HEK293 (cell line): ENCODE data around the gene MS4A15.

ENCODE experiments used
- CTCF ChIA-PET: fragments of 350-600 bp; formaldehyde crosslinking; extraction: SDS; loops from one replicate; lab custom pipeline; 2021; ENCODE audit warnings: antibody characterized with exemption; lab: Yijun Ruan, JAX
- POLR2A ChIA-PET: fragments of 300-600 bp; formaldehyde crosslinking; extraction: SDS; loops from one replicate; lab custom pipeline; 2020; ENCODE audit warnings: antibody characterized with exemption, inconsistent platforms; lab: Yijun Ruan, JAX
- H3K27ac ChIP-seq: fragments of 200-500 bp; sonication (Bioruptor generic); 2 replicates; pipeline ENCODE4 v1.5.1; 2014; ENCODE audit warnings: low read depth, low read length, control low read depth, inconsistent platforms; ENCODE audit errors: extremely low read depth
- H3K36me3 ChIP-seq, 2 experiments: fragments of 200-500 bp in 1 of 2; sonication (Bioruptor generic) in 1 of 2; 1 replicate in 1 of 2; 2 replicates in 1 of 2; pipeline ENCODE4 v1.5.1; 2014 to 2017; ENCODE audit warnings: inconsistent platforms in 2 of 2, low read length in 2 of 2; ENCODE audit not compliant: control insufficient read depth in 2 of 2, insufficient read depth in 1 of 2
- H3K4me1 ChIP-seq: fragments of 200-500 bp; sonication (Bioruptor generic); 2 replicates; pipeline ENCODE4 v1.5.1; 2014; ENCODE audit warnings: mild to moderate bottlenecking, low read length, inconsistent platforms; ENCODE audit not compliant: control insufficient read depth, insufficient read depth
- H3K4me3 ChIP-seq: 2 replicates; pipeline ENCODE4 v1.5.1; 2011; ENCODE audit warnings: low read depth, mild to moderate bottlenecking, control low read depth, low read length, moderate library complexity
- H3K9me3 ChIP-seq: fragments of 200-500 bp; sonication (Bioruptor generic); 2 replicates; pipeline ENCODE4 v1.5.1; 2014; ENCODE audit warnings: low read depth, low read length, inconsistent platforms; ENCODE audit not compliant: control insufficient read depth, insufficient read depth
- ATF2 ChIP-seq: fragments of 450-650 bp; formaldehyde crosslinking; IDR thresholded peaks from 2 replicates; pipeline ENCODE4 v1.5.1; 2016; ENCODE audit warnings: missing biosample characterization, missing genetic modification characterization, low read depth
- BCL11A ChIP-seq: fragments of 450-650 bp; formaldehyde crosslinking; IDR thresholded peaks from 2 replicates; pipeline ENCODE4 v1.5.1; 2016; ENCODE audit warnings: low read depth, missing biosample characterization, missing genetic modification characterization
- EGR2 ChIP-seq: fragments of 450-650 bp; formaldehyde crosslinking; IDR thresholded peaks from 2 replicates; pipeline ENCODE4 v1.5.1; 2016; ENCODE audit warnings: low read depth, missing biosample characterization, missing genetic modification characterization
- FEZF1 ChIP-seq: fragments of 450-650 bp; formaldehyde crosslinking; IDR thresholded peaks from 2 replicates; pipeline ENCODE4 v1.5.1; 2016; ENCODE audit warnings: missing biosample characterization, missing genetic modification characterization
- GLI2 ChIP-seq: fragments of 450-650 bp; formaldehyde crosslinking; IDR thresholded peaks from 2 replicates; pipeline ENCODE4; 2017; ENCODE audit warnings: missing biosample characterization, missing genetic modification characterization, low read depth, borderline replicate concordance
- GLIS2 ChIP-seq: fragments of 450-650 bp; formaldehyde crosslinking; IDR thresholded peaks from 2 replicates; pipeline ENCODE4 v1.5.1; 2016; ENCODE audit warnings: missing biosample characterization, missing genetic modification characterization
- TRIM28 ChIP-seq: IDR thresholded peaks from 2 replicates; pipeline ENCODE4 v1.6.1; 2011; ENCODE audit warnings: low read length, control low read depth, borderline replicate concordance
- ZNF23 ChIP-seq: fragments of 450-650 bp; formaldehyde crosslinking; IDR thresholded peaks from 2 replicates; pipeline ENCODE4 v1.5.1; 2016; ENCODE audit warnings: missing biosample characterization, missing genetic modification characterization, borderline replicate concordance
- ZNF37A ChIP-seq: fragments of 450-650 bp; IDR thresholded peaks from 2 replicates; pipeline ENCODE4 v1.5.1; 2018; ENCODE audit warnings: missing biosample characterization, missing genetic modification characterization
- ZNF394 ChIP-seq: fragments of 450-650 bp; formaldehyde crosslinking; IDR thresholded peaks from 2 replicates; pipeline ENCODE4 v1.5.1; 2016; ENCODE audit warnings: missing biosample characterization, missing genetic modification characterization, mild to moderate bottlenecking, moderate library complexity, borderline replicate concordance
- ZNF544 ChIP-seq: fragments of 450-650 bp; formaldehyde crosslinking; IDR thresholded peaks from 2 replicates; pipeline ENCODE4 v1.5.0; 2017; ENCODE audit warnings: missing biosample characterization, missing genetic modification characterization
- ZNF555 ChIP-seq: fragments of 450-650 bp; formaldehyde crosslinking; conservative IDR thresholded peaks from 2 replicates; pipeline ENCODE4 v1.5.1; 2017; ENCODE audit warnings: missing biosample characterization, mild to moderate bottlenecking, missing genetic modification characterization, inconsistent platforms
- ZNF600 ChIP-seq: fragments of 450-650 bp; formaldehyde crosslinking; IDR thresholded peaks from 2 replicates; pipeline ENCODE4 v1.5.1; 2016; ENCODE audit warnings: missing biosample characterization, missing genetic modification characterization
- ZNF664 ChIP-seq: fragments of 450-650 bp; formaldehyde crosslinking; IDR thresholded peaks from 2 replicates; pipeline ENCODE4 v1.5.1; 2016; ENCODE audit warnings: missing biosample characterization, missing genetic modification characterization
- ZSCAN30 ChIP-seq: fragments of 450-650 bp; IDR thresholded peaks from 2 replicates; pipeline ENCODE4 v1.5.1; 2018; ENCODE audit warnings: missing biosample characterization, mild to moderate bottlenecking, missing genetic modification characterization, moderate library complexity
- ZXDB ChIP-seq: fragments of 450-650 bp; formaldehyde crosslinking; IDR thresholded peaks from 2 replicates; pipeline ENCODE4 v1.5.1; 2016; ENCODE audit warnings: missing biosample characterization, missing genetic modification characterization
- TF ChIP-seq, protein P1 (sequence below): fragments of 450-650 bp; formaldehyde crosslinking; IDR thresholded peaks from 2 replicates; pipeline ENCODE4 v1.5.1; 2016; ENCODE audit warnings: missing biosample characterization, missing genetic modification characterization, borderline replicate concordance

The MS4A15 gene

DNA sequence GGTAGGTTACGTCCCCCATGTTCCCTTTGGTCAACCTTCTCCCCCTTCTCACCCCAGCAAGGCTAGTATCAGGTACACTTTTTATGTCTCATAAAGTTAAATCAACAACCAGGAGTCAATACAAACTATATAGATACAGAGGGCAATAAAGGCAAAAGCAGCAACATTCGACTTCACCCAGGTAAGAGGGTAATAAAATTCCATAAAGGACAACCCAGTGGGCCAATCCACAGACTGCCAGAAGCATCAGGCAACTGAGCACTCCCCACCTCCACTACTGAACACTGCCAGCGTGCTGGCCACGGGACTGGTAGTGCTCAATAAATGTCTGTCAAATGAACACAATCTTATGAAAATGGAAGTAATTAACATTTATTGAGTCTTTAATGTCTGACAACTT is 37.3 kb upstream of the MS4A15 start (continued):
- TF ChIP-seq, protein P1, sequence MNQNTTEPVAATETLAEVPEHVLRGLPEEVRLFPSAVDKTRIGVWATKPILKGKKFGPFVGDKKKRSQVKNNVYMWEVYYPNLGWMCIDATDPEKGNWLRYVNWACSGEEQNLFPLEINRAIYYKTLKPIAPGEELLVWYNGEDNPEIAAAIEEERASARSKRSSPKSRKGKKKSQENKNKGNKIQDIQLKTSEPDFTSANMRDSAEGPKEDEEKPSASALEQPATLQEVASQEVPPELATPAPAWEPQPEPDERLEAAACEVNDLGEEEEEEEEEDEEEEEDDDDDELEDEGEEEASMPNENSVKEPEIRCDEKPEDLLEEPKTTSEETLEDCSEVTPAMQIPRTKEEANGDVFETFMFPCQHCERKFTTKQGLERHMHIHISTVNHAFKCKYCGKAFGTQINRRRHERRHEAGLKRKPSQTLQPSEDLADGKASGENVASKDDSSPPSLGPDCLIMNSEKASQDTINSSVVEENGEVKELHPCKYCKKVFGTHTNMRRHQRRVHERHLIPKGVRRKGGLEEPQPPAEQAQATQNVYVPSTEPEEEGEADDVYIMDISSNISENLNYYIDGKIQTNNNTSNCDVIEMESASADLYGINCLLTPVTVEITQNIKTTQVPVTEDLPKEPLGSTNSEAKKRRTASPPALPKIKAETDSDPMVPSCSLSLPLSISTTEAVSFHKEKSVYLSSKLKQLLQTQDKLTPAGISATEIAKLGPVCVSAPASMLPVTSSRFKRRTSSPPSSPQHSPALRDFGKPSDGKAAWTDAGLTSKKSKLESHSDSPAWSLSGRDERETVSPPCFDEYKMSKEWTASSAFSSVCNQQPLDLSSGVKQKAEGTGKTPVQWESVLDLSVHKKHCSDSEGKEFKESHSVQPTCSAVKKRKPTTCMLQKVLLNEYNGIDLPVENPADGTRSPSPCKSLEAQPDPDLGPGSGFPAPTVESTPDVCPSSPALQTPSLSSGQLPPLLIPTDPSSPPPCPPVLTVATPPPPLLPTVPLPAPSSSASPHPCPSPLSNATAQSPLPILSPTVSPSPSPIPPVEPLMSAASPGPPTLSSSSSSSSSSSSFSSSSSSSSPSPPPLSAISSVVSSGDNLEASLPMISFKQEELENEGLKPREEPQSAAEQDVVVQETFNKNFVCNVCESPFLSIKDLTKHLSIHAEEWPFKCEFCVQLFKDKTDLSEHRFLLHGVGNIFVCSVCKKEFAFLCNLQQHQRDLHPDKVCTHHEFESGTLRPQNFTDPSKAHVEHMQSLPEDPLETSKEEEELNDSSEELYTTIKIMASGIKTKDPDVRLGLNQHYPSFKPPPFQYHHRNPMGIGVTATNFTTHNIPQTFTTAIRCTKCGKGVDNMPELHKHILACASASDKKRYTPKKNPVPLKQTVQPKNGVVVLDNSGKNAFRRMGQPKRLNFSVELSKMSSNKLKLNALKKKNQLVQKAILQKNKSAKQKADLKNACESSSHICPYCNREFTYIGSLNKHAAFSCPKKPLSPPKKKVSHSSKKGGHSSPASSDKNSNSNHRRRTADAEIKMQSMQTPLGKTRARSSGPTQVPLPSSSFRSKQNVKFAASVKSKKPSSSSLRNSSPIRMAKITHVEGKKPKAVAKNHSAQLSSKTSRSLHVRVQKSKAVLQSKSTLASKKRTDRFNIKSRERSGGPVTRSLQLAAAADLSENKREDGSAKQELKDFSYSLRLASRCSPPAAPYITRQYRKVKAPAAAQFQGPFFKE (tag by site-specific recombination), result no peak
- TF ChIP-seq BCL11A (tag by site-specific recombination) (no peak), FEZF1 (tag by site-specific recombination) (no peak), ZNF394 (no peak), ZXDB (no peak)

- Histone ChIP-seq H3K4me1 (no peaks in the 10 kb centered on the region), H3K36me3 (no peaks in the 10 kb centered on the region), H3K4me3 (no peak overlapping the region), H3K9me3 (no peaks in the 10 kb centered on the region), H3K27ac (no peak overlapping the region)
- POLR2A ChIA-PET, result no interaction called here
- CTCF ChIA-PET, result no interaction called here
- TF ChIP-seq ZNF664, result no peak
- TF ChIP-seq EGR2 (tag by site-specific recombination), result no peak
- no peak for TF ChIP-seq ZNF37A (tag by site-specific recombination)
Measured at GRCh38 chr11:60720460-60720859, 36.2 kb upstream of the MS4A15 start.

GRCh38 chr11:60724420-60724819 is 32.2 kb upstream of the MS4A15 start, which contains the start of gene MS4A18:
Gene MS4A18 (plus strand): TSS chr11:60724720.
- Histone ChIP-seq H3K4me1 (no peaks in the 10 kb centered on the region), H3K36me3 (no peaks in the 10 kb centered on the region), H3K27ac (no peak within 1 kb of the TSS), H3K9me3 (no peaks in the 10 kb centered on the region), H3K4me3 (no peak within 1 kb of the TSS)
- no peak for TF ChIP-seq GLIS2
- no peak for TF ChIP-seq ZNF23 (tag by site-specific recombination)
- TF ChIP-seq, protein P1 (tag by site-specific recombination), result no peak
- TF ChIP-seq ZNF544 (tag by site-specific recombination), result no peak
- no peak for TF ChIP-seq GLI2
- TF ChIP-seq ATF2 (tag by site-specific recombination), result no peak
- TF ChIP-seq ZNF555, result no peak
- TF ChIP-seq ZSCAN30 (tag by site-specific recombination), result no peak
- TF ChIP-seq TRIM28, result no peak
- no peak for TF ChIP-seq ZNF600
- ChIA-PET CTCF (no interaction called here), POLR2A (no interaction called here)
